Breast epithelium (tissue), 3 donors: Measurements from ENCODE around the gene ZNF783.
"Not testable (repeated sequence)": the region's sequence is repeated elsewhere in the genome, so short reads cannot be mapped to it uniquely, and the experiment has no call there.

Source experiments
- CTCF ChIP-seq, 3 donors: fragments of 450-650 bp; IDR thresholded peaks; one replicate each; pipeline ENCODE4 v1.5.1; 2016 to 2017; ENCODE audit warnings: antibody characterized with exemption in 3 of 3, mild to moderate bottlenecking in 3 of 3, moderate library complexity in 3 of 3
- POLR2A ChIP-seq: fragments of 450-650 bp; IDR thresholded peaks from one replicate; pipeline ENCODE4 v1.6.1; 2016; ENCODE audit warnings: antibody characterized with exemption, mild to moderate bottlenecking, moderate library complexity
- POLR2AphosphoS5 ChIP-seq, 3 donors: sonication (generic); formaldehyde crosslinking; IDR thresholded peaks; one replicate each; pipeline ENCODE4 v1.6.1; 2017; ENCODE audit warnings: antibody characterized with exemption in 3 of 3

GRCh38 chr7:149251518-149251917, 10.5 kb upstream of the ZNF783 start:
- not testable (repeated sequence) for TF ChIP-seq CTCF (IDR thresholded peaks at IDR 0.05); POLR2A; POLR2AphosphoS5 (IDR thresholded peaks at IDR 0.05)
